Tibial artery (tissue), 4 donors: ENCODE data around the gene ADIPOQ.

ENCODE experiments used
- DNase-seq, 2 donors: peaks; one replicate each; pipeline ENCODE4 v3.0.0-alpha.2; 2019
- H3K27ac ChIP-seq, 2 donors: fragments of 200-600 bp; sonication (generic) in 1 of 2; 1 replicate in 1 of 2; 2 replicates in 1 of 2; pipeline ENCODE4 v1.5.1; 2018 to 2019; ENCODE audit warnings: mild to moderate bottlenecking in 1 of 2
- H3K27me3 ChIP-seq, 2 donors: fragments of 200-600 bp; sonication (generic) in 1 of 2; one replicate each; pipeline versions ENCODE4 v1.5.1 to v1.6.0; 2016 to 2019
- H3K36me3 ChIP-seq, 3 donors: fragments of 200-600 bp; sonication (generic) in 2 of 3; one replicate each; pipeline ENCODE4 v1.5.1; 2016 to 2019; ENCODE audit warnings: mild to moderate bottlenecking in 2 of 3
- H3K4me1 ChIP-seq, 4 donors: fragments of 200-600 bp; sonication (generic) in 2 of 4; 1 replicate in 3 of 4; 2 replicates in 1 of 4; pipeline ENCODE4 v1.5.1; 2016 to 2019
- H3K4me3 ChIP-seq, 2 donors: fragments of 200-600 bp; sonication (generic) in 1 of 2; 1 replicate in 1 of 2; 2 replicates in 1 of 2; pipeline ENCODE4 v1.5.1; 2018 to 2019; ENCODE audit warnings: mild to moderate bottlenecking in 2 of 2
- H3K9me3 ChIP-seq, 3 donors: fragments of 200-600 bp; sonication (generic) in 1 of 3; one replicate each; pipeline ENCODE4 v1.5.1; 2016 to 2019
- CTCF ChIP-seq, 2 experiments: fragments of 200-600 bp in 1 of 2; fragments of 450-650 bp in 1 of 2; IDR thresholded peaks; one replicate each; pipeline ENCODE4 v1.5.1; 2017 to 2019; ENCODE audit warnings: antibody characterized with exemption in 2 of 2, mild to moderate bottlenecking in 1 of 2, moderate library complexity in 1 of 2
- intact Hi-C: fragments of 100-400 bp; cut with DNase I; formaldehyde crosslinking; loops from one replicate; pipeline ENCODE4 v1.15.0; 2023; ENCODE audit warnings: low total_unique reads

ADIPOQ gene

GRCh38 chr3:186828340-186828739 lies 14.2 kb upstream of the ADIPOQ start:
- Histone ChIP-seq H3K9me3 (no peaks in the 10 kb centered on the region), H3K36me3 (no peaks in the 10 kb centered on the region), H3K27me3 (peaks cover 0 to 34% of the 10 kb centered on the region in 2 donors), H3K4me1 (peaks cover 0 to 18% (median 9%) of the 10 kb centered on the region in 4 donors), H3K4me3 (no peak overlapping the region), H3K27ac (no peak overlapping the region)
- no peak for DNase-seq
- no peak for TF ChIP-seq CTCF (IDR thresholded peaks at IDR 0.05)
- intact Hi-C loops = loop anchor here (10.0 kb wide), 1 partner anchor 106 kb away; the partner anchor contains the start of gene ST6GAL1

GRCh38 chr3:186831798-186832197 lies 10.7 kb upstream of the ADIPOQ start:
- H3K36me3 ChIP-seq = no peaks in the 10 kb centered on the region
- H3K4me1 ChIP-seq = peaks cover 0 to 6% (median 2%) of the 10 kb centered on the region in 4 donors
- H3K27ac ChIP-seq = no peak overlapping the region
- no peak for DNase-seq
- peaks cover 0 to 34% of the 10 kb centered on the region in 2 donors for H3K27me3 ChIP-seq
- no peak overlapping the region for H3K4me3 ChIP-seq
- intact Hi-C loops = no loop called here
- no peaks in the 10 kb centered on the region for H3K9me3 ChIP-seq
- no peak for TF ChIP-seq CTCF (IDR thresholded peaks at IDR 0.05)

- Histone ChIP-seq H3K27ac (no peak overlapping the region), H3K4me3 (no peak overlapping the region), H3K27me3 (peaks cover 0 to 34% of the 10 kb centered on the region in 2 donors), H3K36me3 (no peaks in the 10 kb centered on the region), H3K9me3 (no peaks in the 10 kb centered on the region), H3K4me1 (peaks cover 0 to 6% (median 2%) of the 10 kb centered on the region in 4 donors)
- no peak for TF ChIP-seq CTCF (IDR thresholded peaks at IDR 0.05)
- intact Hi-C loops = no loop called here
- no peak for DNase-seq
These were observed 10.2 kb upstream of the ADIPOQ start for GRCh38 chr3:186832276-186832675.

- Histone ChIP-seq H3K4me1 (peaks cover 0 to 19% (median 4%) of the 10 kb centered on the region in 4 donors), H3K36me3 (no peaks in the 10 kb centered on the region), H3K9me3 (no peaks in the 10 kb centered on the region), H3K4me3 (no peak overlapping the region), H3K27me3 (peaks cover 0 to 4% of the 10 kb centered on the region in 2 donors), H3K27ac (peak overlapping the region; percentile 55 to 57)
- intact Hi-C loops = no loop called here
- TF ChIP-seq CTCF (IDR thresholded peaks at IDR 0.05) = no peak
- DNase-seq = peak; percentile 55 to 90
These were observed 2.5 kb upstream of the ADIPOQ start for GRCh38 chr3:186839874-186840641.

GRCh38 chr3:186841620-186842019 lies 890 bp upstream of the ADIPOQ start:
- intact Hi-C loops = no loop called here
- H3K36me3 ChIP-seq = no peaks in the 10 kb centered on the region

More at GRCh38 chr3:186841620-186842019, 890 bp upstream of the ADIPOQ start:
- Histone ChIP-seq H3K27me3 (peaks cover 0 to 5% of the 10 kb centered on the region in 2 donors), H3K4me1 (peaks cover 0 to 19% (median 4%) of the 10 kb centered on the region in 4 donors), H3K9me3 (no peaks in the 10 kb centered on the region), H3K27ac (no peak overlapping the region), H3K4me3 (no peak overlapping the region)
- no peak for TF ChIP-seq CTCF (IDR thresholded peaks at IDR 0.05)
- DNase-seq = no peak
